Esophagus (tissue), 2 donors: ENCODE data around the gene DUSP28. TPM values are rescaled to one million over a fixed set of nuclear protein-coding genes. Genes with fewer than 3 reads are reported as not detected.

Experiments used
- H3K27ac ChIP-seq, 2 donors: one replicate each; pipeline ENCODE4 v1.5.1; 2013; ENCODE audit warnings: low read depth in 2 of 2, mild to moderate bottlenecking in 2 of 2, inconsistent platforms in 1 of 2, low read length in 1 of 2, moderate library complexity in 1 of 2
- H3K27me3 ChIP-seq, 2 donors: one replicate each; pipeline ENCODE4 v1.6.1; 2013; ENCODE audit warnings: low read length in 2 of 2, control low read depth in 1 of 2, mild to moderate bottlenecking in 1 of 2; ENCODE audit not compliant: insufficient read depth in 2 of 2, control insufficient read depth in 1 of 2
- H3K36me3 ChIP-seq, 2 donors: one replicate each; pipeline ENCODE4 v1.6.1; 2013; ENCODE audit warnings: low read length in 1 of 2; ENCODE audit not compliant: control insufficient read depth in 2 of 2, insufficient read depth in 2 of 2
- H3K4me1 ChIP-seq, 2 donors: one replicate each; pipeline ENCODE4 v1.6.1; 2013; ENCODE audit warnings: low read length in 1 of 2; ENCODE audit not compliant: control insufficient read depth in 2 of 2, insufficient read depth in 2 of 2
- H3K4me3 ChIP-seq, 2 donors: one replicate each; pipeline ENCODE4 v1.5.1; 2013; ENCODE audit warnings: low read length in 2 of 2, mild to moderate bottlenecking in 2 of 2, low read depth in 1 of 2, moderate library complexity in 1 of 2
- H3K9me3 ChIP-seq, 2 donors: one replicate each; pipeline ENCODE4 v1.6.1; 2013; ENCODE audit warnings: mild to moderate bottlenecking in 2 of 2, low read depth in 1 of 2, low read length in 1 of 2, moderate library complexity in 1 of 2; ENCODE audit not compliant: control insufficient read depth in 2 of 2, insufficient read depth in 1 of 2
- WGBS, 2 donors: extraction: QIAGEN DNeasy Blood & Tissue Kit; methylation state at CpG; one replicate each; pipeline ENCODE4 v1.1.7; 2013; 5-methylcytosine and 5-hydroxymethylcytosine counted together
- polyA plus RNA-seq, 2 donors: library from polyadenylated mRNA; stranded (reverse); fragments of 200-250 nt; gene quantifications; one replicate each; pipeline ENCODE4 v1.2.3, GENCODE V29; 2013
- donor health status: healthy with polysubstance abuse.
- donor health status: Bipolar disorder and iron deficiency.

The DUSP28 gene
- polyA plus RNA-seq, 2 donors, result 3.5 to 3.8 TPM

- Histone ChIP-seq H3K27me3 (no peaks in the 10 kb centered on the region), H3K4me1 (peaks cover 24 to 57% of the 10 kb centered on the region in 2 donors), H3K36me3 (peaks cover 0 to 36% of the 10 kb centered on the region in 2 donors), H3K27ac (no peak overlapping the region), H3K4me3 (no peak overlapping the region), H3K9me3 (no peaks in the 10 kb centered on the region)
- WGBS, 2 donors, result 85 to 90% methylated on average over 18 of the region's 18 CpGs
Observed at GRCh38 chr2:240571314-240571973, 11.3 kb downstream of the DUSP28 start.

- peaks cover 0 to 45% of the 10 kb centered on the region in 2 donors for H3K36me3 ChIP-seq
- H3K4me3 ChIP-seq, result no peak overlapping the region
- no peak overlapping the region for H3K27ac ChIP-seq
- no peaks in the 10 kb centered on the region for H3K9me3 ChIP-seq
- H3K4me1 ChIP-seq, result peaks cover 19 to 48% of the 10 kb centered on the region in 2 donors
- 88 to 89% methylated on average over 30 of the region's 30 CpGs for WGBS, 2 donors
- no peaks in the 10 kb centered on the region for H3K27me3 ChIP-seq
Observed at GRCh38 chr2:240572141-240573031, 12.2 kb downstream of the DUSP28 start.

DNA sequence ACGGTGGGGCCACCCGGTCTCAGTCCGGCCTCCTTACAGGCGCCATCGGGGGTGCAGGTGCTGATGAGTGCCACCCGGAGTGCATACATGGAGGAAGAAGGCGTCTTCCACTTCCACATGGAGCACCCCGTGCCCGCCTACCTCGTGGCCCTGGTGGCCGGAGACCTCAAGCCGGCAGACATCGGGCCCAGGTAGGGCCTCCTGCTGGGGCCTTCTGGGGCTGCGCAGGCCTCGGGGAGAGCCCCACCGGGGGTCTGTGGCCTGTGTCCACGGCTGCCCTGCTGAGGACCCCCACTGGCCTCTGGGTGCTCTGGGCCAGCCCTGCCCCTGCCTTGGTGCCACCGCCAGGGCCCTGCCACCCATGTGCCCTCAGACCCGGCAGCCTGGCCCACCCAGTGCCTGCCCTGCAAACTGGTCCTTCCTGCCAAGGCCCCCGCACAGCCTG, 12.9 kb downstream of the DUSP28 start:
- peaks cover 19 to 45% of the 10 kb centered on the region in 2 donors for H3K4me1 ChIP-seq
- no peak overlapping the region for H3K4me3 ChIP-seq
- no peaks in the 10 kb centered on the region for H3K9me3 ChIP-seq
- H3K27ac ChIP-seq, result no peak overlapping the region
- H3K36me3 ChIP-seq, result peaks cover 4 to 52% of the 10 kb centered on the region in 2 donors
- no peaks in the 10 kb centered on the region for H3K27me3 ChIP-seq
- WGBS, 2 donors, result 87 to 90% methylated on average over 17 to 20 of the region's 20 CpGs

- no peaks in the 10 kb centered on the region for H3K27me3 ChIP-seq
- peaks cover 19 to 50% of the 10 kb centered on the region in 2 donors for H3K4me1 ChIP-seq
- H3K27ac ChIP-seq, result peak overlapping the region in 1 of 2 donors; percentile 85
- no peak overlapping the region for H3K4me3 ChIP-seq
- 90 to 91% methylated on average over 37 of the region's 37 CpGs for WGBS, 2 donors
- H3K9me3 ChIP-seq, result no peaks in the 10 kb centered on the region
- peaks cover 4 to 55% of the 10 kb centered on the region in 2 donors for H3K36me3 ChIP-seq
Observed at GRCh38 chr2:240573516-240574385, 13.6 kb downstream of the DUSP28 start.

DNA sequence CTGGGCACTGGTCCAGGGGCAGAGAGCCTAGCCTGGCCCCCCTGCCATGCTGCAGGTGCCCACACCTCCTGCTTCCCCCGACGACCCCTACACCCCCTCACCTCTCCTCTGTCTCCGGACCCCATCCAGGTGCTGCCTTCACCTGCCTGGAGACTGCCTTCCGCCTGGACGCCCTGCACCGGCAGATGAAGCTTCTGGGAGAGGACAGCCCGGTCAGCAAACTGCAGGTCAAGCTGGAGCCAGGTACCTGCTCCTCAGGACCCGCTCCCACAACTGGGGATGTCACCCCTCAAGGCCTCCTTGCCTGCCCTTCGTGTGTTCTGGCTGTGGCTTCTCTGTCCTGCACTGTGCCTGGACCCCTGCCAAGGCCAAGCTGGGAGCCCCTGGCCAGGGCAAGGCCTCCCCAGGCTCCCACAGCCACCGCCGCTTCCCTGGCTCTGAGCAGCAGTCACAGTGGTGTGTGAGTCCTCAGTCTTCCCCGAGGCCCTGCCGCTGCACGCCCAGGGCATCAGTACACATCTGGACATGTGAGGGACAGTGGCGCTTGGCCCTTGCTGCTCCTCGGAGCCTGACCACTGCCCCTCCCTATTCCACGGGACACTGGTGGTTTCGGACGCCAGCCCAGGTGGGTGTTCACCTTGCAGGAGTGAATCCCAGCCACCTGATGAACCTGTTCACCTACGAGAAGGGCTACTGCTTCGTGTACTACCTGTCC, 14.4 kb downstream of the DUSP28 start:
- Histone ChIP-seq H3K36me3 (peaks cover 4 to 55% of the 10 kb centered on the region in 2 donors), H3K27ac (peak overlapping the region; percentile 85 to 88), H3K9me3 (no peaks in the 10 kb centered on the region), H3K4me3 (peak overlapping the region; percentile 12 to 18), H3K4me1 (peaks cover 14 to 53% of the 10 kb centered on the region in 2 donors), H3K27me3 (no peaks in the 10 kb centered on the region)
- 71 to 73% methylated on average over 20 to 21 of the region's 21 CpGs for WGBS, 2 donors

GRCh38 chr2:240575101-240575965, 15.2 kb downstream of the DUSP28 start:
- 53 to 71% methylated on average over 22 to 23 of the region's 23 CpGs for WGBS, 2 donors
- peaks cover 7 to 51% of the 10 kb centered on the region in 2 donors for H3K4me1 ChIP-seq
- H3K27me3 ChIP-seq, result no peaks in the 10 kb centered on the region
- H3K4me3 ChIP-seq, result peak overlapping the region in 1 of 2 donors; percentile 12
- H3K36me3 ChIP-seq, result peaks cover 4 to 49% of the 10 kb centered on the region in 2 donors
- H3K27ac ChIP-seq, result peak overlapping the region; percentile 85 to 88
- no peaks in the 10 kb centered on the region for H3K9me3 ChIP-seq

DNA sequence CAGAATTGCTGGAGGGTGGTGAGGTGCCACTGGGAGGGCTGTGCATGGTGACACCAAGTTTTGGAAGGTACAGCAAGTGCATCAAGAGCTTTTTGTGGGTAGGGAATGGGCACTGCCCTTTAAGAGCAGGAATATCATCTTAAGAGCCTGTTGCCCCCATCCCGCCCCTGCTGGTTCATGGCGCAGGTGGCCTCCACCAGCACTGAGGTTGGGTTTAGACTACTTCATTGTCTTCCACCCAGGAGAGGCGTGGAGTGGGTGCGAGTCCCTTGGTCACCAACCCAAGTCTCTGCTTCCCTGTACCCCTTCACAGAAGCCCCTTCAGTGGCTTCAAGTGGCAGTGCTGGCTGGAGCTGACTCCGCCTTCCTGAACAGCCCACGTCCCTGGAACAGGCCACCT, 15.9 kb downstream of the DUSP28 start:
- H3K9me3 ChIP-seq, result no peaks in the 10 kb centered on the region
- no peaks in the 10 kb centered on the region for H3K27me3 ChIP-seq
- H3K4me3 ChIP-seq, result no peak overlapping the region
- WGBS, 2 donors, result 77 to 79% methylated on average over 6 of the region's 6 CpGs
- peaks cover 1 to 47% of the 10 kb centered on the region in 2 donors for H3K4me1 ChIP-seq
- H3K27ac ChIP-seq, result peak overlapping the region; percentile 85 to 88
- peaks cover 4 to 49% of the 10 kb centered on the region in 2 donors for H3K36me3 ChIP-seq

GRCh38 chr2:240576436-240577205, 16.5 kb downstream of the DUSP28 start:
- Histone ChIP-seq H3K27me3 (no peaks in the 10 kb centered on the region), H3K4me1 (peaks cover 0 to 46% of the 10 kb centered on the region in 2 donors), H3K27ac (peak overlapping the region in 1 of 2 donors; percentile 85), H3K4me3 (no peak overlapping the region), H3K9me3 (no peaks in the 10 kb centered on the region), H3K36me3 (peaks cover 4 to 49% of the 10 kb centered on the region in 2 donors)
- WGBS, 2 donors, result 91 to 92% methylated on average over 31 to 32 of the region's 32 CpGs
